DMS53 (cell line): ENCODE results near the gene SEC24D.

Experiments
- DNase-seq: peaks from one replicate; lab custom pipeline; 2025; lab: John Stamatoyannopoulos, UW

The SEC24D gene

DNA sequence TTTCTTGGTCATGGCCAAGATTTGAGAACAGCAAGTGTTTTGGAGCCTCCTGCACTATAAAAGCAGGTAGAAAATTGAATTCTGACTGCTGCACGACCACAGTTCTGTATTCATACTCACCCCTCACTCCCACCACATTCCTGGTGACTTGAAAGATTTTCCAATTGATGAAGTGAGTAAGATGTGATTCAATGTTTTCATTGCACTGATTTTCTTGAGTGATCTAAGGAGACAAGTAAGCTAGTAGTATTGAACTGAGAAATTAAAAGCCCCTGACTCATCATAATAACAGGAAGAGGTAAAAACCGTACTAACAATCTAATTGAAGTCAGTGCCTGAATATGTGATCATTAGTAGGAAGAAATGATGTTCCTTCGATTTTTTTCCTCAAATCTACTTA lies 6.1 kb upstream of the SEC24D start:
- DNase-seq = no peak

DNA sequence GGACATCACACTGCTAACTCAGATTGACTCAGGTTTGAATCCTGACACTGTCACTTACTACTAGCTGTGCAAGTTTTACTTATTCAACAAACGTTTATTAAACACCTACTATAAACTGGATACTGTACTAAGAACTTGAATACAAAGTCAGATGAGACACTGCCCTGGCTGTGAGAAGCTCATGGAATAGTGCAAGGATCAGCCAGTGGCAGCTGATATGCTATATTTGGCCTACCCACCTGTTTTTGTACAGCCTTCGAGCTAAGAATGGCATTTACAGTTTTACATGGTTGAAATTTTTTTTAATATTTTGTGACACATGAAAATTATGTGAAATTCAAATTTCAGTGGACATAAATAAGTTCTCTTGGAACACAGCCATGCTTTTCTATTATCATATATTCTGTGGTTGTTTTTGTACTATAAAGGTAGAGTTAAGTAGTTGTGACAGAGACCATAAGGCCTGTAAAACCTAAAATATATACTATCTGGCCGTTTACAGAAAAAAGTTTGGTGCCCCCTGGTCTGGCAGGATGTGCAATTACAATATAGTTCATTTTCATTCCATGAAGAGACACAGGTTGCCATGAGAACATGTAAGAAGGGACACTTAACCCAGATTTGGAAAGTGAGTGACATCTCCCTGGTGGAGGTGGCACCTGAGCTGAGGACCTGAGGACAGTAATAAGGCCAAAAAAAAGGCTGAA lies 3.4 kb upstream of the SEC24D start:
- DNase-seq = no peak

DNA sequence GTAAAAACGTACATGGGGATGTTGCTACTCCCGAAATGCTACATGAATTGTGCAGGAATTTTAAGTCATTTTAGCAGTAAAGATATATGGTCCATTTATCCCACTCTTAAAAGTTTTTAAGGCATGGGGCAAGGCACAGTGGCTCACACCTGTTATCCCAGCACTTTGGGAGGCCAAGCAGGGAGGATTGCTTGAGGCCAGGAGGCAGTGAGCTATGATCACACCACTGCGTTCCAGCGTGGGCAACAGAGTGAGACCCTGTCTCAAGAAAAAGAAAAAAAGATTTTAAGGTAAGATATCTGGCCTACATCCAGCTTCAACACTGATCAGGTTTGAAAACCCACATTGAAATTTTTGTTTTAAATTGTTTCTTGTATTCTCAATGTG lies 1.2 kb upstream of the SEC24D start:
- DNase-seq = no peak

DNA sequence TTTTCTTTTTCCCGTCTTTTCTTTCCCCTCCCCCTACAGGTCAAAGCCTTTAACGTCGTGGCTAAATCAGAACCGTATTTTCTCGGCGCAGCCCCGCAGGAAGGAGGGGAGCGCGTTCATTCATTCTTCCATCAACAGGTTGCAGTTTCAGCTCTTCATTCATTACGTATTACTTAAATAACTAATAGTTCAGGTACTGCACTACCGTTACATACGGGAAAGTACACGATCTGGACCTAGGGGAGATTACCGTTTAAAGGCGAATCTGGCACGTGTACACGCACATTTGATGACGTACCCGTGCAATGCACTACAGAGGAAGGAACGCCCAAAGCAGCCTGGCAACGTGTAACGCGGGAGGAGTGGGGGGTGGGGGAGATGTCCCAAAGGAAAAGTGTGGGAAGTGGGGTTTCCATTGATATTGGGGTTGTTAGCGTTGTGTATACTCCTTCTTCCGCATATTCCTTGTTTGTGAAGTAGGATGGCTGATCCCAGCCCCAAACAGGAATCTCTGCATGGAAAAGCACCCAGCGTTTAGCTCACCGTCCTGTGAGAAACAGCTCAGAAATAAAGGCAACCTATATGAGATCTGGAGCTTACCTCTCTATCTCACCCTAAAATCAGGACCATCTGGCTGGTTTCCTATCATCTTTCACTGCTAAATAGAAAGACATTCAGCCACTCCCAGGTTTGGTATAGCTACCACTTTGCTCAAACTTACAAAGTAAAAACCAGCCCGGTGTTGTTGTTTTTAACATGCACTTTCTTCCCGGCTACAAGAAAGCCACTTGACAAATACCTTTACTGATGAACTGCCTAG lies 585 bp upstream of the SEC24D start:
- DNase-seq = peak; percentile 75

DNA sequence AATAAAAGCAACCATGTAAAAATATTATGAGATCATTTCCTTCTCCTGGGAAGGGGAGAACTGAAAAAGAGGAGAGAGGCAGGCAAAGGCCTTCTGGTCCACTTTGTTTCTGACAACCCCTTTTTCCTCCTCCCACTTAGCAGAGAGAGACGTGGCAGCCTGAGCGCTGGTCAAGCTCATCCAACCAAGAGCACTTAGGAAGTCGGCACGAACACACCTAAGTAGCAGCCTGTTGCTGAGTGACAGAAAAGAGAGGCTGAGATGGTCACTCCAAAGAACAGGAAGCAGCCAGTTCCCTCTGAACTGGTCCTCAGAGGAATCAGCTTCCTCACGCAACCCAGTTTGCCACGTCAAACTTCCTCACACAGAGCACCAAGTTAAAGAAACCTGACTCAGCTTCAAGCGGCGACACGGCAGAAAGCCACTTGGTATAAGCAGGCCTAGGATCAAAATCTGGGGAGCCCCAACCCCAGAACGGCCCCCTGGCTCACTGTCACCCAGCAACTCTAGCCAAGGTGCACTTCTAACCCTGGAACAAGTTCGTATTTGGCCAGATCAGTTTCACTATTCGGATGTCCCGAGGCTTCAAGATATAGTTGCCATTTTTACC lies 861 bp downstream of the SEC24D start:
- DNase-seq = peak; percentile 94

DNA sequence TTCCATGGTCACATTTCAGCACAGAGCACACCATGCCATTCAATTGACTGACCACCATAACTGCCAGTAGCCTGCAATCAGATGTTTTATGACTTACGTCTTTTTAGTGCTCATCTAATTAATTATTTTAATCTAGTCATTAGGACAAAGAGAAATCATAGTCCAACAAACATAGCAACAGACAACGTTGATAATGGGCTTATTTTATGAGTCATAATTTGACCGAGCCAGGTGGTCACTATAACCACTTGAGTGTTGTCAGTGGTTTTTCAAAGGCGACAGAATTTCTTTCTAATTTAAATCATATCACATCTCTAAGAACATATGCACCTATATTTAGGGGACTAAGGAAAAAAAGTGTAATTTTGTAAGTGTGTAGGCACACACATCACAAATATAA lies 1.9 kb downstream of the SEC24D start:
- peak; percentile 22 for DNase-seq

DNA sequence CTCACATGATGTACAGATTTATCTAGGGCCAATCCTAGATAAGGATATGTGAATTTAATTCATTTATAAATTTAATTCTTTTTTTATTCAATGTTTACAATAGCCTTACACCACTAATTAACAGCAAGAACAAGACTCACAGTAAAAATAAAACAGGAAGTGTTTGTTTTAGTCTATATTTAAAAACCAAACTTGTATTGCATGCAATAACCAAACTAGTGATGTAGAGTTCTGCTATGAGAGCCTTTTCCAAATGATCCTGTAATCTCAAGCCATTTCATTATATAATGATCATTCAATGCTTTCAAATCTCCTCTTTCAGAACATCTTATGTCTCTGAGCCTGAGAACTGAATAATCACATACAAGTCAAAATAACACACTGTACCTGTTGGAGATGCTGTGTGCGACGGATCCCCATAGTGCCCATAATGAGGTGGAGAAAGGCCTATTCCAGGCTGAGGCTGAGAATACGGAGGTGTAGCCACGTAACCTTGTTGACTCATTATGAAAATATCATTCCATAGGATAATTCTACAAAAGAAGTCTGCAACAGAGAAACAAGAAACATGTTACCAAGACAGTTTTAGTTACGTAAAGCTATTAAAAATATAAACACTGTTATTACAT lies 2.6 kb downstream of the SEC24D start:
- no peak for DNase-seq

DNA sequence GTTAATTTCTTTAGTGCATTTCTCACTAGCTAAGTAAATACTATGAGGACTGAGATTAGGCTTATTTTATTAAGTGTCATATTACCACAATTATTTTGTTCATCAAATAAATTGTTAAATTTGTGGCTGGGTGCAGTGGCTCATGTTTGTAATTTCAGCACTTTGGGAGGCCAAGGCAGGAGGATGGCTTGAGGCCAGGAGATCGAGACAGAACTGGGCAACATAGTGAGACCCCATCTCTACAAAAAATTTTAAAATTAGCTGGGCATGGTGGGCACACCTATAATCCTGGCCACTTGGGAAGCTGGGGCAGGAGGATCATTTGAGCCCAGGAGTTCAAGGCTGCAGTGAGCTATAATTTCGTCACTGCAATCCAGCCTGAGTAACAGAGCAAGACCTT lies 6.8 kb downstream of the SEC24D start:
- DNase-seq = no peak

DNA sequence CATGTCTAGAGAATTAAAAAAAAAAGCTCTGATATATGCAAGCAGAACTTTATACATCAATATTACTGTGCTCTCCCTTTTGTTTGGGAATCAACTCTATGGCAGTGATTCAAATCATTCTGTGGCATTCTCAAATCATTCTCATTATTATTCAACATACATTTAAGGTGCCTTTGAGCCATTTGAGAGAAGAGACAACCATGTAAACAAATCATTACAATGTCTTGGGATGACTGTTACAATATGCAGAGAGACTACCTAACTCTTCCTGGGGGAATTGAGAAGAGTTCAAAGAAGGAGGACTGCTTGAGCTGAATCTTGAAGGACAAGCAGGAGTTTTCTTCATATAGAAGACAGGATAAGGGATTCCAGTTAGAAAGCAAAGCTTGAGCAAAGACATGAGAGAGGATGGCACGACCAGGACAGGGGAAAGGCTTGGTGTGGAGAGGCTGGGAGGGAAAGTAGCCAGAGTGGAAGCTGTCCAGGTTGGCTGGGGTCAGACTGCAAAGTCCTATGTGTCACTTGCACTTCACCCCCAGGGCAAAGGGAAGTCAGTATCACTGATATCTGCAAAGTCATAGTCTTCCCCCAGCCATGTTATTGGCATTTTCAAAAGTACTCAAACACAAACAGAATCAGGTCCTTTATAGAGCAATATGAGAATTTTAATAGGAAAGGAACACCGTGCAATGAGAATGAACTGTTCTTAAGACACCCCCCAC lies 9.0 kb downstream of the SEC24D start:
- no peak for DNase-seq

DNA sequence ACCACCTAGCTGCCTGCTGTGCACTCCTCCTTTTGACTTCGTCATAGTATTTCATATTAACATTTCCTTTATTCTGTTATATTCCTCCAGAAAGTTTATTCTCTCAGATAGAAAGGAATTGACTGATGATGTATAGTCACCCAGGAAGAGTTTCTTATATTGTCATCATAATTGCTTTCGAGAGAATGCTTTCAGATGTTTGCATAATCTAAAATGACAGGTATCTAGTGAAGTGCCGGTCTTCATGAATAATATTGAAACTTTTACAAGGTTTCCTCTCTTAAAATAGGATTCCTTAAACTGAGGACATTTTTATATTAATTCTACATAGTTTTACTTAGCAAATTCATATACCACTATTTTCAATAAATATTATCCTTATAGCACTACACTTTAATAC lies 10.1 kb downstream of the SEC24D start:
- no peak for DNase-seq

DNA sequence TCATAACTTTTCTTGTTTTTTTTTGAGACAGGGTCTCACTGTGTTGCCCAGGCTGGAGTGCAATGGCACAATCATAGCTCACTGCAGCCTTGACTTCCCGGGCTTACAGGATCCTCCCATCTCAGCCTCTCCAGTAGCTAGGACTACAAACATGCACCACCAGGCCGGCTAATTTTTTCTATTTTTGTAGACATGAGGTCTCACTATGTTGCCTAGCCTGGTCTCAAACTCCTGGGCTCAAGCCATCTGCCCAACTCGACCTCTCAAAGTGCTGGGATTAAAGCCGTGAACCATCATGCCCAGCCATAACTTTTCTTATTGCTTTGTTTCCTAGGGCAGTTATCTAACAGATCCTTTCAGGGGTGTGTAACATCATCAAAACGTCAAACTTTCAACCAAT lies 11.8 kb downstream of the SEC24D start:
- DNase-seq = no peak

DNA sequence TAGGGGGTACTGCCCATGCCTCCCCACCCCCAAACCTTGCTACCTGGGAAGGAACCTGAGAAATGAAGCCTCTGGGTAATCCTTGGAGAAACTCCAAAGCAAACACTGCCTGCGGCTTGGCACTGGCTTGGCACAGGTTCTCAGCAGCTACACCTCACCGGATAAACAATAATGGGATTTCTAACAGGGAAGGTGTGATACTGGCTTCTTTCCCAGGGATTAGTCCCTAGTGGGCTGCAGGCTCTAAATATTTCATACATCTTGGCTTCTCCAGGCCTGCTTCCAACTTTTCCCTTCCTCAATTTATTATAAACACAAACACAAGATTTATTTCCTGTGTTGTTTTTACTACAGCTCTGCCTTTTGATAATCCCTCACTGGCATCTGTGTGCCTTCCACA lies 12.5 kb downstream of the SEC24D start:
- DNase-seq = no peak

DNA sequence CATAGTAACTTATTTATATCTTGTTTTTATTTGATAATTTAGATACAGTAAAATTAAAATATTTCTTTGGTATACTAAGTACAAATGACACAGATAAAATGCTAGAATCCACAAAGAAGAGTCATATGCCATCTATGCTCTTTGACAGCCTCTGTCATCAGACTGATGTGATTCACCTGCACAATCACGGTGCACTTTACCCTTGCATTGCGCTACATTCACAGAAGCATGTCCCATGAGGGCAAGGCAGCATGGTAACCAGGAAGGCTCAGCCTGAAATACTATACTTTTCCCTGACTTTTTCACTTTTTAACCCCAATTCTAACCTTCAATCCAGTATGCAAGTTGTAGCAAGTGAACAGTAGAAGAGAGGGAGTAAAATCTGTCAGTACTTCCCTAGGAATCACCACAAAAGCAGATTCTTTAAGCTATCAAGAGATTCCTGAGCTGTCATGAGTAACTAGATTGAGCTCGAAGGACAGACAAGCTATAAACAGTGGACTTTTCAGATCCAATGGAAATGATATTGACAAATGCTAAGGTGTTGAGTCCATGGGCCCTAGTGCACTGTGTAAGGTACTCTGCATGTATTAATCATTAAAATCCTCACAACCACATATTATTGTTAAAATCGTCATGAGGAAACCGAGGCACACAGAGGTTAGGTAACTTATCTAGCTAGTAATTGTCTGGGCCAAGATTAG lies 14.2 kb downstream of the SEC24D start:
- no peak for DNase-seq

DNA sequence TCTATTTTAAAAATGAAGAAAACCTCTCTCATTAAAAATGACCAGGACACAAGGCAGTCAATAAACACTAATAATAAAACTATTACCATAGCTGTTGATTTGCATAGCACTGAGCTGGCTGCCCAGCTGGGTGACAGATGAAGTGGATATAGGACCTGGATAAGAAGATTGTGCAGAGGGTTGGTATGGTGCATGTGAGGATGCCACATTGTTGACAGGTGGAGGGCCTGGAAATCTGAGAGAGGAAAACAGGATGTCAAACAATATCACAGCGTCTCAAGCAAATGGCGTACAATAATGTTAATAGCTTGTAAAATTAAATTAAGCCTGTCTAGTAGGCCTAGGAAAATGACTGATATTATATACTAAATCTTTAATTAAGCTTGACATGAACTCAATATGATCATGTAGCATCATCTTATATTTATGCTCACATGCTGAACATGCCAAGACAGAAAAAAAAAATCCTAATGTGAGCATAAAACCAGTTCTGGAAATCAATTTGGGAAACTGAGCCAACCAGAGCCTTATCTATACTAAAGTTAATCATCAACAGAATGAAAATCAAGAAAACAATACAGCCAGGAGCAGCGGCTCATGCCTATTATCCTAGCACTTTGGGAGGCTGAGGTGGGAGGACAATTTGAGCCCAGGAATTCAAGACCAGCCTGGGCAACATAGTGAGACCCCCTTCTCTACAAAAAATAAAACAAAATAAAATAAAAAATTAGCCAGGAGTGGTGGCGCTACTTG lies 18.6 kb downstream of the SEC24D start:
- no peak for DNase-seq

DNA sequence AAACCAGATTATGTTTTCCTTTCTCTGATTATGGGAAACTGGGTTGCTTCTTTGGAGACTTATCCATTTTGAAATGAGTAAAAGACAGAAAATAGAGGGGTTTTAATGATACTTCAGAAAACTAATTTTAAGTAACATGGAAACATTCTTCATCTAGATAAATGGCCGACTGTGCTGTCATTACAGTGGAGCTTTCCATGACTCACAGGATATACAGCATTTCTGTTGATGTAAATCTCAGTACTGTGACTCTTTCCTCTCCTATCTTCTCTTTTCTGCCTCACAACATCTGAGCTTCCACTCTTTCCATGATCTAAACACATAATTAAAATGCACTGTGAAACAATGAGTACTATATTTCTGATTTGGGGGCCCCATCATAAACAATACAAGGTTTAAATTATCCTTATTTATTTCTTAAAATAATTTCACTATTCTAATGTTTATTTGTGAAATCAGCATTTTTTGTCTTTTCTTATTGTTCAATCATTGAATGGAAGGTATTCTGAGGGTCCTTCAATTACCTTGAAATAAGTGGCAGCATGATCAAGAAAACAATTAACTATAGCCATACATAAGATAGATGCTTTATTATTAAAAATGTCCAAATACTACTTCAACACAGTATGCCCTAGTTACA lies 19.3 kb downstream of the SEC24D start:
- no peak for DNase-seq

DNA sequence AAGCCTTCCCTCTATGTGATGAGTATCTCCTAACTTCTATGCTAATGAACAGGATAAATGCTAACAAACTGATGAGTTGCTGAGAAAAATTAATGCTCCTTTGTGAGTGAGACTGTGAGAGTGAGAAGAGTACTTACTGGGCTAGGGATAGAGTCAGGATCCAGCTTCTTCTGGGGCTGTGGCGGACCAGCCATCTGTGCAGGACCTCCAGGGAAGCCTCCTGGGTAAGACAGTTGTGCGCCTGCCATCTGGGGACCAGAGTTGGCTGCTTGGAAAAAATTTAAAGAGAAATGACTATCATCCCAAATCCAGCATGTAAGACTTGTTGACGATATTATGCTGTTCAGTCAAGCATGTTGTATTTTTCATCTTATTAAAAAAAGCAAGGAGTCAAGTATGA lies 21.0 kb downstream of the SEC24D start:
- no peak for DNase-seq

DNA sequence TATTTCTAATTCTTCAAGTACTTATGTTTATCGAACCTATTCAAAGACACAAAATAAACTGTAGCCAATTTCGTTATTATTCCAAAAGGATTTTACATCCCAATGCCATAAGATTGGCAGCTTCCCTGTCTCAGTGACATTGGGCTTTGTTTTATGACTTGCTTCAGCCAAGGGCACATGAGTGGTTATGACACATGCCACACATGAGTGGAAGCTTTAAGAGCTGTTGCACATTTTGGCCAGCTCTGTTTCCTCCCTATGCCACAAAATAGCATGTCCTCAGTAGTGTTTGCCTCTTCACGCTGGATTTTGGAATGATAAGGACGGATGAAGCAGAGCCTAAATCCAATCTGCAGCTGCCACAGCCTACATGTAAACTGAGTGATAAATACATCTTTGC lies 21.9 kb downstream of the SEC24D start:
- peak; percentile 10 for DNase-seq

DNA sequence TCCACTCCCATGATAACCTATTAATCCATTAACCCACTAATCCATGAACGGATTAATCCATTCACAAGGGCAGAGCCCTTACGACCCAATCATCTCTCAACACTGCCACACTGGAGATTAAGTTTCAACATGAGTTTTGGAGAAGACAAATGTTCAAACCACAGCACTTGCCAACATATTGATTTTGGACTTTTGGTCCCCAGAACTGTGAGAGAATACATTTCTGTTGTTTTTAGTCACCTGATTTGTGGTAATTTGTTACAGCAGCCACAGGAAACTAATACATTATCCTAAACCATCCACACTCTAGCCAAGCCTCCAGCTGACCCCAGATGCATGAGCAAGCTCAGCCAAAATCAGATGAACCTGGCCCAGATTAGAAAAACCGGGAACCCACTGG lies 22.4 kb downstream of the SEC24D start:
- DNase-seq = no peak

DNA sequence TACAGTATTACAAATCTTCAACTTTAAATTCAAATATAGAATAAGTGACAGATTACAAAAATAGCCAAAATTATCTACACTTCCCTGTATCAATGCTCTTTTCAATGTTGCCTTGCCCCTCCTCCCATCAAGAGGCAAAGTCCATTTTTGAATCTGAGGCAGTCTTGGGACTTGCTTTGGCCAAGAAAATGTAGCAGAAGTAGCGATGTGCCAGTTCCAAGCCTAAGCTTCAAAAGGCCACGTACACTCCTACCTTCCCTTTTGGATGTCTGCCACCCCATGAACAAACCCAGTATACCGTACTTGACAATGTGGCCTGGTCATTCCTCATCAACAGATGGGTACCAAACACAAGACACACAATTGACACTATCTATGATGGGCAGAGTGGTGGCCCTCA lies 24.1 kb downstream of the SEC24D start:
- DNase-seq = no peak
